GM19240 (cell line): Measurements from ENCODE around the gene SECTM1.

Experiments used
- DNase-seq: peaks from one replicate; pipeline ENCODE4 v3.0.0; 2011; ENCODE audit warnings: low spot score; ENCODE audit not compliant: insufficient read length

The SECTM1 gene

DNA sequence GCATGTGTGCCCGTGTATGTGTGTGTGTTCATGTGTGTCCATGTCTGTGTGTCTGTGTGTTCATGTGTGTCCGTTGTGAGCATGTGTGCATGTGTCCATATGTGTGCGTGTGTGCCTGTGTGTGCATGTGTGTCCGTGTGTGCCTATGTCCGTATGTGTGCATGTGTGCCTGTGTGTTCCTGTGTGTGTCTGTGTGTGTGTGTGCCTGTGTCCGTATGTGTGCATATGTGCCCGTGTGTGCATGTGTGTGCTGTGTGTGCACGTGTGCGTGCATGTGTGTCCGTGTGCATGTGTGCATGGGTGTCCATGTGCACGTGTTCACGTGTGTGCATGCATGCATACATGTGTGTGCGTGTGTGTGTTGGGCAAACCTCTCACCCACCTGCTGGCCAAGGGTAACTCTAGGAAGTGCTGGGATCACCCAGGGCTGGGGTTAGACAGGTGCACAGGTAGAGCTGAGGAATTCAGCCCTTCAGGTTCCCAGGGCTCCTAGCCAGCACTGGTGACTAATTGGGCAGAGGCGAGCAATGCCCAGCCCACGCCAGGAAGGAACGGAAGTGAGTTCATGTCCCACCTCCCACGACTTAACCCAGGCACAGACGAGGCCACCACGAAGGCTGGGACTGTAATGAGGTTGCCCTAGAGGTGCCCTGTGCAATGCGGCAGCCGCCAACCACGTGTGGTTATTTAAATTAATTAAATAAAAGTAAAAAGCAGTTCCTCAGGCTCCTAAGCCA, 51.9 kb downstream of the SECTM1 start:
- no peak for DNase-seq

DNA sequence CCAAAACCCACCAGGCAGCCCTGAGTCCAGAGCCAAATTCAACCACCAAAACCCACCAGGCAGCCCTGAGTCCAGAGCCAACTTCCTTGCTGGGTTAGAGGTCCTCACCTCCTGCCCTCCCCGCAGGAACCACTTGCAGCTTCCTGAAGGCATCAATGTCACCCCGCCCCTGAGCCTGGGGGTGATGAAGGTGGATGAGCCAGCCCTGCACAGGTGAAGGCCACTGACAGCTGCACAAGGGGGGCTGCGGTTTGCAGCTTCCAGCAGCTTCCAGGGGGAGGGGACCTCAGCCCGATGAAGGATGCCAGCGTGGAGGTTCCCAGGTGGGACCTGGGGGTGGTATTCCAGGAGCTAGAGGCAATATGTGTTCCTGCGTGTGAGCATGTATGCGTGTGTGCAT, 52.5 kb downstream of the SECTM1 start:
- no peak for DNase-seq

DNA sequence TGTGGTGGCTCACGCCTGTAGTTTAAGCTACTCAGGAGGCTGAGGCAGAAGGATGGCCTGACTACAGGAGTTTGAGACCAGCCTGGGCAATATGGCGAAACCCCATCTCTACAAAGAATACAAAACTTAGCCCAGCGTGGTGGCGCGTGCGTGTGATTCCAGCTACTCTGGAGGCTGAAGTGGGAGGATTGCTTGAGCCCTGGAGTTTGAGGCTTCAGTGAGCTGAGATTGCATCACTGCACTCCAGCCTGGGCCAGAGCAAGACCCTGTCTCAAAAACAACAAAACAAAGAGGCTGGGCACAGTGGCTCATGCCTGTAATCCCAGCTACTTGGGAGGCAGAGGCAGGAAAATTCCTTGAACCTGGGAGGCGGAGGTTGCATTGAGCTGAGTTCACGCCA, 53.0 kb downstream of the SECTM1 start:
- no peak for DNase-seq

DNA sequence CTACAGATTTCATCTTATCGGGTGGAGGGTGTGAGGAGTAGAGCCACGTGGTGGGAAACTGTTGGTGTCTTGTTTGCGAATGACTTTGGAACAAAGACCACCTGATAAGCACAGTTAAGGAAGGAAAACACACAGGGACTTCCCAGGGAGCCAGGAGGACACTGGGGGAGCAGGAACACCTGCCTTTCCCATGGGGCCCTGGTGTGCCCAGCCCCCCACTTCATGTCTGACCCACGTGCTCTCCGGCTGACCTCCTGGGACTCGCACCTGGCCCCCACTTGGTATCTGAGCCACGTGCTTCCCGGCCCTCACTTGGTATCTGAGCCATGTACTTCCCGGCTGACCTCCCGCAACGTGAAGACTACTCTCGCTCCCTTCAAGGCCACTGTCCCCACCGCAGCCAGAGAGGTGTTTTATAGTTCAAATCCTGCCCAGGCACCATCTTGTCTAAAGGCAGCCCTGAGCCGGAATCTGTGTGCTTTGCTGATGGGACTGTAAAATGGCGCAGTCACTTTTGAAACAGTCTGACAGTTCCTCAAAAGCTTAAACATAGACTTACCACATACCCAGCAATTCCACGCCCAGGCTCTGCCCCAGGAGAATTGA, 54.7 kb downstream of the SECTM1 start:
- no peak for DNase-seq

DNA sequence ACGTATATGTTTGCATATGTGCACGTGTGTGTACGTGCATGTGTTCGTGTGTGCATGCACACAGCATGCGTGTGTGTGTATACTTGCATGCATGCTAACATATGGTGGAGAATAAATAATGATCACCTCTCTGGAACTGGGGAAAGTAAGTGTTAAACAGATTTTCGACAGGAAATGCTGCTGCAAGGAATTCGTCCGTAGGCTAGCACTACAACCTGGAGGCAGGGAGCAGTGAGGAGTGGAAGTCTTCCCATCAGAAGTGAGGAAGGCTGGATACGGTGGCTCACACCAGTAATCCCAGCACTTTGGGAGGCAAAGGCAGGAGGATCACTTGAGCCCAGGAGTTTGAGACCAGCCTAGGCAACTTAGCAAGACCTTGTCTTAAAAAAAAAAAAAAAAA, 55.3 kb downstream of the SECTM1 start:
- no peak for DNase-seq

DNA sequence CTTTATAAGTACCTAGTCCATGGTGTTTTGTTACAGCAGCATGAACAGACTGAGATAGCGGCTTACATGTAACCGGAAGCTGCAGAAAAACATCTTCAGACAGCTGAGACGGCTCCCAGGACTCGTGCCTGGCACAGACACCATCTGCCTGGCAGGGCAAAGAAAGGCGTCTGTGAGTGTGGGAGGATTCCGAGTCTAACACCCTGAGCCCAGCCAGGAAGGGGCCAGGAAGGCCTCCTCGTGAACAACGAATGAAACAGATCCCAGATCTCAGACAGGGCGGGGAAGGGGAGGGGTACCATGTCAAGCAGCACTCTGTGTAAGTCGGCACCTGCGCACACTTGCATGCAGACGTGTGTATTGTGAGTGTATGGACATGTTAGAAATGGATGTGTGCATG, 55.7 kb downstream of the SECTM1 start:
- DNase-seq, result no peak

DNA sequence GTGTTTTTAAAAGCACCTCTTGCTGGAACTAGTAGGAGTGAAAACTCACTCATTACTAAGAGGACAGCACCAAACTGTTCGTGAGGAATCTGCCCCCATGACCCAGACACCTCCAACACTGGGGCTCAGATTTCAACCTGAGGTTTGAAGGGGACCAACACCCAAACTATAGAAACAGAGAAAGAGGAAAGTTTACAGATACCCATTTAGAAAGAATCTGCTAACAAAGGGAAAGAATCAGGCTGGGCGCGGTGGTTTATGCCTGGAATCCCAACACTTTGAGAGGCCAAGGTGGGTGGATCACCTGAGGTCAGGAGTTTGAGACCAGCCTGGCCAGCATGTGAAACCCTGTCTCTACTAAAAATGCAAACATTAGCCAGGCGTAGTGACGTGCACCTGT, 56.6 kb downstream of the SECTM1 start:
- no peak for DNase-seq

DNA sequence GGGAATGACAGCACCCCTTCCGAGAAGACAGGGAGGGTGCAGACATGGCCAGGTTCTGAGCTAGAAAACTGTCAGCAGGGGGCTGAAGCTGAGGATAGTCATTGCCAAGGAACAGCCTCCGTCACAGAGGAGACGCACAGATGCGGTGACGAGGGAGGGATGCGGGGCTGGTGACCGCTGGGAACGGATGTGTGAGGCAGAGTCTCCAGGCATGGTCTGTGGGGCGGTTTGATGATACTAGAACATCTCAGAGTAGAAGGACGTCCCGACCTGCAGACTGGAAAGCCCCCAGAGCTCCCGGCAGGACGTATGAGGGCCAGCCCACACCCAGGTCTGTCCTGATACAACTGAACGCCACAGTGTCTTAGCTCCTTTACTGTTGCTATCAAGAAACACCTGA, 58.2 kb downstream of the SECTM1 start:
- DNase-seq, result no peak

DNA sequence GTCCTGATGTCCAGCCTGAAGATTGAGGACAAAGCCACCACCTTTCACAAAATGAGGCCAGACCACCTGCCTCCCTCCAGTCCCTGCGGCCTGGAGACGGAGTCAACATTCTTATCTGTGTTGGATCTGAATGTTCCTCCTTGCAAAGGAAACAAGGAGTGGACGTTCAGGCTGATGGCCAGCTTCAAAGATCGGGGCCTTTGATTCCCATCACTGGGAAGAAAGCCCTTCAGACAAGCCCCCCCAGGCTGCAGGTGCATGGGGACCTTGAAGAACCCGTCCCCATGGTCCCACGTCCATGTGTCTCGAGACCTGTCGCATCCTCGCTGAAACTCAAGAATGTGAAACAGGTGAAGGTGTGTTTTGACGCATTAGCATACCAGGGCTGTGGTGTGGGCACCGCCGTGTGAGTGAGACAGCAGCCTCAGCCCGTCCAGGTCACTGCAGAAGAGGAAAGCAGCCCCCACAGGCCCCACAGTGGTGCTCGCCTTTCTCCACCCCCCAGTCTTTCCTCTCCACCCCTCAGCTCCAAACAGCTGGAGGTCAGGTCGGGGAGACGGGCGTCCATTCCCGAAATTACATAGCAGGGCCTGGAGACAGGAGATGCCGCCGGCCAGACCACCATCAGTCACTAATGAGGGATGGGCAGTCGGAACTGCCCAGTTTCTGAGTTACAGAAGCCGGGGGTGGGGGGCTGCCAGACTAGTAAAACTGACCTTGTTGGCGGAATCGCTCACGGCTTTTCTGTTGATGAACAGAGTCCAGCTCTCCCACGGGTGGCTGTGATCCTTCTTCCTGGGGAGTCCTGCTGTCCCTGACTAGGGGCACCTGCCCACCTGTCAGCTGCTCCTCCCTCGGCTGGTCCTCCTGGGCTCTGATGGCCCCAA, 59.2 kb downstream of the SECTM1 start:
- DNase-seq, result no peak

DNA sequence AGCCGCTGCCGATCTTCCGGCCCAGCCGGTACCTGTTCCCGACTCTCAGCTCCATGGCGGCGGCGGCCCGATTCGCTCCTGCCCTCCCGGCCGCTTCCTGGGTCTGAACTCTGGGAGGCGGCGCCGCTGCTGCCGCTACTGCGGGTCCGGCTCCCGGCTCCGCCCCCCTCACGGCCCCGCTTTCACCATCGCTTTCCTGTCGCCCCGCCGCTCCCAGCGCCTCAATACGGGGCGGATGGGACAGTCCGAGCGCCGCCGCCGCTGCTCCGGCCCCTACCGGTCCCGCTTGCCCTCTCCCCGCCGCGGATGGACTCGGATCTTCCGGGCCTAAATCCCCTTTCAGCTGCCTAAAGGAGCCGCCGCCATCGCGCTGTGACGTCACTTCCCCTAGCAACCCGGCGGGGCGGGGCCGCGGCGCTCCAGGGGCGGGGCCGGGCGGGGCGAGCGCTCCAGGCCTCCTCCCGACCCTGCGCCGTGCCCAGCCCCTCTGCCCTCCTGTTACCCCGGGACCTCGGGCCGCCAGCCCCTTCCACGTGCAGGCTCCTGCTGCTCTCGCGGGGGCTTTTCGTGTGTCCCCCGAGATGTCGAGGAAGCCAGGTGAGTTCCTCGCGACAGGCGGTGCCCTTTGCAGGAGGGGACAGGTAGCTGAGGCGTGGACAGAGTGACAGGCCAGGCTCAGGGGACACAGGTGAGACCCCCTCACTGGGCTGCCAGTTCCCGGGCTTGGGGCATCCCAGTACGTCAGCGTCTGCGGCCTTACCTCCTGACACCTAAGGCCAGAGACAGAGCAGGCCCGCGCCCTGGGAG, 60.0 kb downstream of the SECTM1 start, which contains the start of gene CSNK1D:
Gene CSNK1D (minus strand): TSS at position 374 of the 807 bp plus-strand sequence. CDS start 319 bp downstream, at position 55.
- peak; percentile 96 for DNase-seq

DNA sequence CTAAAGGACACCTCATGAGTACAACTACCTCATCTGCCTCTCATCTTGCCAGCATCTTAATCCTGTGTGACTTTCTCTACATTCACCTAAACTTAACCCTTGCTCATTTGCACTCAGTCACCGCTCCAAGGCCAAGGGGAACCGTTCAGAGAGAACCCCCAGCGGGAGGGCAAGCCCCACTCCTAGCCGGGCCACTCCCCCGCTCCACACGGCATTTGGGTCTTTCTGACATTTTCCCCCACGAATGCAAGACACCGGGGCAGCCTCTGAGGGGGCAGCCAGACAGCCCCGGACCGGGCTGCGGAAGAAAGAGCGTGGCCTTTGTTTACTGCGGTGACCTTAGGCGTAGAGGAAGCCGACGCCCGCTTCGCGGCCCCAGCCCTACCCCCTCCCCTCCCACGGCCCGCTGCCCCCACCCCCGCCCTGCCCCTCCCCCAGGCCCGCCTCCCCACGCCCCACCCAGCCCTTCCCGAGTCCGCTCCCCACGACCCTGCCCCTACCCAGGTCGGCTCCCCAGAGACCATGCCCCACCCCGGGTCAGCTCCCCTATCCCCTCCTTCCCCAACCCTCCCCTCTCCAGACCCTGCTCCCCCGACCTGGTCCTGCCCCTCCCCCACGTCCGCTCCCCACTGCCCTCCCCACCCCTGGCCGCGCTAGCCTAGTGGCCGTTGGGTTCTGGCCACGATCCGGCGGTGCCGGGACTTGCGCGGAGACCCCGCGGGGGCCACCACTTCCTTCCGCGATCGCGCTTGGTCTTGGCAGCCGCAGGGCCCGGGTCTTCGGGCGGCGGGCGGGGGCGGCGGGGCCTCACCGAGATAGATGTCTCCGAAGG, 60.9 kb downstream of the SECTM1 start:
- DNase-seq, result peak; percentile 43

DNA sequence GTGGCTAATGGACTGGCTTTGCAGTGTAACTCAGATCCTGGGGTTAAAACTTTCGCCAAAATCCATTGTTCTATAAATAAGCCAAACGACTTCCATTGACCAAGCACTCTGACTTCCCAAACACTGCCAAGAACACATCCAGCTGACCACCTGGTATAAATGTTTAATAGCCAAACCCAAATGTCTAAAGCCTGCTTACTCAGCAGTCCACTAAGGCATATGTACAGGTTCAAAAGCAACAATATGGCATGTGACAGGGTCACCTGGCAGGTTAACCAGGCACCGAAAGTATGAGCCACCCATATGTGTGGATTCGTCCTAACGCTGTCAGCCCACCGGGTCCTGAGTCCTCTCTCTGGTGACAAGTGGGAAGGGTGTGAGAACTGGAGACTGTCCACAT, 62.2 kb downstream of the SECTM1 start:
- DNase-seq, result no peak
